ENCODE results near the gene COMMD3. TPM values are rescaled to one million over a fixed set of nuclear protein-coding genes. Genes with fewer than 3 reads are reported as not detected.
"Not testable (repeated sequence)": the region's sequence is repeated elsewhere in the genome, so short reads cannot be mapped to it uniquely, and the experiment has no call there.

The COMMD3 gene
- total RNA-seq, 4 donors from 2014 or later, result 7.4 to 39.5 (median 25.8) TPM

DNA sequence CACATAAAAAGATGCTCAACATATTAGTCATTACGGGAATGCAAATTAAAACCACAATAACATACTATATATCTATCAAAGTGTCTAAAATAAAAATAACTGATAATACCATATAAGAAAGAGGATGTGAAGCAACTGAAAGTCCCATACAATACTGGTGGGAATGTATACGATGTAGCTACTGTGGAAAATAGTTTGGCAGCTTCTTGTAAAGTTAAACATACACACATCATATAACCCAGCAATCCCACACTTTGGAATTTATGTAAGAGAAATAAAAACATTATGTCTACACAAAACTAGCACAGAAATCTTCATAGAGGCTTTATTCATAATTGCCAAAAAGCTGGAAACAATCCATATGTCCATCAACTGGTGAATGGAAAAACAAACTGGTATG is 10.5 kb upstream of the COMMD3 start:
- Histone ChIP-seq H3K27me3 (peaks cover 0 to 9% of the 10 kb centered on the region in 2 donors), H3K4me3 (no peak overlapping the region), H3K4me1 (no peaks in the 10 kb centered on the region), H3K36me3 (no peaks in the 10 kb centered on the region), H3K9me3 (no peaks in the 10 kb centered on the region), H3K27ac (no peak overlapping the region)
- TF ChIP-seq POLR2A (IDR thresholded peaks at IDR 0.05), result no peak
- TF ChIP-seq, protein P1, sequence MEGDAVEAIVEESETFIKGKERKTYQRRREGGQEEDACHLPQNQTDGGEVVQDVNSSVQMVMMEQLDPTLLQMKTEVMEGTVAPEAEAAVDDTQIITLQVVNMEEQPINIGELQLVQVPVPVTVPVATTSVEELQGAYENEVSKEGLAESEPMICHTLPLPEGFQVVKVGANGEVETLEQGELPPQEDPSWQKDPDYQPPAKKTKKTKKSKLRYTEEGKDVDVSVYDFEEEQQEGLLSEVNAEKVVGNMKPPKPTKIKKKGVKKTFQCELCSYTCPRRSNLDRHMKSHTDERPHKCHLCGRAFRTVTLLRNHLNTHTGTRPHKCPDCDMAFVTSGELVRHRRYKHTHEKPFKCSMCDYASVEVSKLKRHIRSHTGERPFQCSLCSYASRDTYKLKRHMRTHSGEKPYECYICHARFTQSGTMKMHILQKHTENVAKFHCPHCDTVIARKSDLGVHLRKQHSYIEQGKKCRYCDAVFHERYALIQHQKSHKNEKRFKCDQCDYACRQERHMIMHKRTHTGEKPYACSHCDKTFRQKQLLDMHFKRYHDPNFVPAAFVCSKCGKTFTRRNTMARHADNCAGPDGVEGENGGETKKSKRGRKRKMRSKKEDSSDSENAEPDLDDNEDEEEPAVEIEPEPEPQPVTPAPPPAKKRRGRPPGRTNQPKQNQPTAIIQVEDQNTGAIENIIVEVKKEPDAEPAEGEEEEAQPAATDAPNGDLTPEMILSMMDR (IDR thresholded peaks at IDR 0.05), result no peak
- intact Hi-C loops (cut with DNase I; ENCODE audit: low total_unique reads), result no loop called here
- no peak for DNase-seq

DNA sequence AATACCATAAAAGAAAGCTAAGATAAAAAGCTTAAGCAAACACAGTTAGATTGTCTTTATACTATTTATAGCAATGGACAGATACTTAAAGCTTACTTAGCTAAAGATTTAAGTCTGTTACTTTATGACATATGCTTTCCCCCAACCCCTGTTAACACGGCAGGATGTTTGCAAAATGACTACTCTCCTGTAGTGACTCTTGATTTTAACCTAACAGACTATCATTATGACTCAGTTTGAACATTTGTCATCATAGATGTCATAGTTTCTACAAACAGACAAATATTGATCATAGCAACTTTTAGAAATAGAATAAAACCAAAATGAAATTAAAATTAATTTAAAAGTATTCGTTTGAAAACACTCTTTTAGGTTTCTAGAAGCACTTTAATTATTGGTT is 7.8 kb upstream of the COMMD3 start:
- Histone ChIP-seq H3K4me3 (no peak overlapping the region), H3K36me3 (no peaks in the 10 kb centered on the region), H3K27ac (no peak overlapping the region), H3K9me3 (no peaks in the 10 kb centered on the region), H3K27me3 (peaks cover 0 to 9% of the 10 kb centered on the region in 2 donors), H3K4me1 (no peaks in the 10 kb centered on the region)
- no peak for TF ChIP-seq POLR2A (IDR thresholded peaks at IDR 0.05)
- TF ChIP-seq, protein P1 (IDR thresholded peaks at IDR 0.05), result no peak
- intact Hi-C loops (cut with DNase I; ENCODE audit: low total_unique reads), result no loop called here
- DNase-seq, result no peak

DNA sequence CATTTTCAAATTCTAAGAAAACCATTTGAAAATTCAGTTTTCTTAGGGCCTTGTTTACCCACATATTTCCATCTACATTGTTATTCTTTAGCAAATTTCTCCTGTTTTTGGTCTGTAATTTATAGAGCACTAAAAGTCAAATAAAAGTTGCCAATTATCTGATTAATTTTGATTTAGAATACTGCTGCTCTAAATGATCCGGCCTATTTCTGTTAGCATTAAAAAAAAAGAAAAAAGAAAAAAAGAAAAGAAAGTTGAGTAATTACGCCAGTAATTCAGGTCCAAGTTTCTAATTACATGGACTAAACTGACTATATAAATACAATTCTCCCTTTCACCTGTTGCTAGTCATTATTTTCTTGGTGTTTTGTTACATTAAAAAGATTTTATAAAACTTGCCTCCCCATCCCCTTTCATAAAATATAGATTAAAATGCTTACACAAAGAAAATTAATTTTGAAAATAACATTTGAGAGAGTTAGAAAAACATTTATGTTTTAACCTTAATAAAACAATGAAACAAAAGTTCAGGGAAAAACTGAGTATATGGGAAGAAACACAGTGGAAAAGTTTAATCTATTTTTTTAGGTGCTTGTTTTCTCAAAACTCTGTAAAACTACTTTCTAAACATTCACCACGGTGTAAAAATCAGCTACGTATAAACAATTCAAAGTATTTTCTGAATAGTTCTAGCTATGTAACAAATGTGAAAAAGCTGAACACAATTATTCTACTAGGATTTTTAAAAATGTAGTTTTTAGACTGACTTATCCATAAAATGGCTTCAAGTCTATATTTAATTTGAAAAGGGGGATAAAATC is 6.8 kb upstream of the COMMD3 start:
- H3K4me3 ChIP-seq, result no peak overlapping the region
- no peaks in the 10 kb centered on the region for H3K4me1 ChIP-seq
- peaks cover 0 to 9% of the 10 kb centered on the region in 2 donors for H3K27me3 ChIP-seq
- no peaks in the 10 kb centered on the region for H3K36me3 ChIP-seq
- intact Hi-C loops (cut with DNase I; ENCODE audit: low total_unique reads), result no loop called here
- H3K9me3 ChIP-seq, result no peaks in the 10 kb centered on the region
- no peak for TF ChIP-seq POLR2A (IDR thresholded peaks at IDR 0.05)
- TF ChIP-seq, protein P1 (IDR thresholded peaks at IDR 0.05), result no peak
- H3K27ac ChIP-seq, result no peak overlapping the region
- DNase-seq, result no peak

DNA sequence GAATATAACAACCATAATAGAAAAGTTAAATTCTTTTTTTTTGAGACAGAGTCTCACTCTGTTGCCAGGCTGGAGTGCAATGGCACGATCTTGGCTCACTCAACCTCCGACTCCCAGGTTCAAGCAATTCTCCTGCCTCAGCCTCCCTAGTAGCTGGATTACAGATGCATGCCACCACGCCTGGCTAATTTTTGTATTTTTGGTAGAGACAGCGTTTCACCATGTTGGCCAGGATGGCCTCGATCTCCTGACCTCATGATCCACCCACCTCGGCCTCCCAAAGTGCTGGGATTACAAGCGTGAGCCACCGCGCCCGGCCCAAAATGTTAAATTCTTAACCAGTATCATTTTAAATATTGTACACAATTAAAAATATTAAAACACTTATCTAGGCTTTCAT is 6.2 kb upstream of the COMMD3 start:
- DNase-seq; intact Hi-C loops (cut with DNase I; ENCODE audit: low total_unique reads); H3K27ac ChIP-seq; H3K4me1 ChIP-seq; H3K36me3 ChIP-seq; H3K27me3 ChIP-seq; H3K4me3 ChIP-seq; H3K9me3 ChIP-seq: not testable (repeated sequence)

DNA sequence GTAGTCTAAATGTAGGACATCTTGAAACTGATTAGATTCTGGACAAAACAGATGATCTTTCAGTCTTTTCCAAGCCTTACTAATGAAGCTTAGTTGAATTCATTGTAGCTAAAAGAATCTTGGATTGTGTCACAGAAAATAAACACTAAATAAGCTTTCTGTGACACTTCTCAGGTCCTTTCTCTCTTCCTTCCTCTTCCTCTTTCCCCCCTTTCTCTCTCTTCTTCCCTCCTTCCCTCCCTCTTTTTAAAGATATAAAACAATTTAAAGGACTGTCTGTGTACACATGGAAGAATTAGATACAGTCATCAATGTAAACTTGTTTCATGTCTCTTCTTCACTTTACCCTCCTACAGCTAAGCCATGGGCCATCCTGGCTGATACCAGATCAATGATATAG is 5.3 kb upstream of the COMMD3 start:
- Histone ChIP-seq H3K27me3 (peaks cover 0 to 9% of the 10 kb centered on the region in 2 donors), H3K4me3 (no peak overlapping the region), H3K27ac (no peak overlapping the region), H3K9me3 (no peaks in the 10 kb centered on the region), H3K4me1 (peaks cover 0 to 3% of the 10 kb centered on the region in 2 donors), H3K36me3 (no peaks in the 10 kb centered on the region)
- no peak for TF ChIP-seq POLR2A (IDR thresholded peaks at IDR 0.05)
- TF ChIP-seq, protein P1 (IDR thresholded peaks at IDR 0.05), result no peak
- intact Hi-C loops (cut with DNase I; ENCODE audit: low total_unique reads), result no loop called here
- no peak for DNase-seq

Measured in uterus (tissue), 4 donors.